ENCODE data around the gene WDR35. TPM values are rescaled to one million over a fixed set of nuclear protein-coding genes. Genes with fewer than 3 reads are reported as not detected.

The WDR35 gene
- polyA plus RNA-seq, 1 experiment, result 9.1 TPM

GRCh38 chr2:19947184-19947940 lies 42.5 kb downstream of the WDR35 start:
- ChIA-PET CTCF (interaction anchor here (0.5 to 1.6 kb wide), 9 partner anchors 8 to 203 kb away, joined by 3 to 9 read pairs (median 3); no protein-coding TSS in a partner anchor), POLR2A (interaction anchor here (1.1 kb wide), 2 partner anchors 92 to 104 kb away, joined by 3 to 4 read pairs; partner anchors contain the start of gene LAPTM4A)
- no peak overlapping the region for H3K27ac ChIP-seq (ENCODE audit: low read depth, low read length)

GRCh38 chr2:19944205-19944845 lies 45.6 kb downstream of the WDR35 start:
- Histone ChIP-seq H3K27me3 (ENCODE audit: control insufficient read depth, insufficient read depth, low read length) (no peaks in the 10 kb centered on the region), H3K27ac (ENCODE audit: low read depth, low read length) (no peak overlapping the region), H3K9me3 (ENCODE audit: control insufficient read depth, insufficient read depth, low read length) (no peaks in the 10 kb centered on the region), H3K4me3 (ENCODE audit: low read depth, low read length) (no peak overlapping the region)
- no peak for DNase-seq (ENCODE audit: low read depth, low spot score)
- POLR2A ChIA-PET, result no interaction called here
- CTCF ChIA-PET, result no interaction called here
- TF ChIP-seq CTCF (IDR thresholded peaks at IDR 0.05; ENCODE audit: low read depth, low read length), result no peak

More at GRCh38 chr2:19947184-19947940, 42.5 kb downstream of the WDR35 start:
- no peaks in the 10 kb centered on the region for H3K9me3 ChIP-seq (ENCODE audit: control insufficient read depth, insufficient read depth, low read length)
- no peak for DNase-seq (ENCODE audit: low read depth, low spot score)
- no peaks in the 10 kb centered on the region for H3K27me3 ChIP-seq (ENCODE audit: control insufficient read depth, insufficient read depth, low read length)
- TF ChIP-seq CTCF (IDR thresholded peaks at IDR 0.05; ENCODE audit: low read depth, low read length), result no peak
- no peak overlapping the region for H3K4me3 ChIP-seq (ENCODE audit: low read depth, low read length)

GRCh38 chr2:19943189-19943588 lies 46.7 kb downstream of the WDR35 start:
- ChIA-PET CTCF (interaction anchor here (1.4 to 2.1 kb wide), 2 partner anchors 13 to 155 kb away, joined by 3 to 8 read pairs; no protein-coding TSS in a partner anchor), POLR2A (no interaction called here)
- no peak overlapping the region for H3K4me3 ChIP-seq (ENCODE audit: low read depth, low read length)
- H3K27me3 ChIP-seq (ENCODE audit: control insufficient read depth, insufficient read depth, low read length), result no peaks in the 10 kb centered on the region
- no peak for DNase-seq (ENCODE audit: low read depth, low spot score)
- TF ChIP-seq CTCF (IDR thresholded peaks at IDR 0.05; ENCODE audit: low read depth, low read length), result no peak
- H3K9me3 ChIP-seq (ENCODE audit: control insufficient read depth, insufficient read depth, low read length), result no peaks in the 10 kb centered on the region
- H3K27ac ChIP-seq (ENCODE audit: low read depth, low read length), result no peak overlapping the region

- Histone ChIP-seq H3K4me3 (ENCODE audit: low read depth, low read length) (no peak overlapping the region), H3K9me3 (ENCODE audit: control insufficient read depth, insufficient read depth, low read length) (no peaks in the 10 kb centered on the region), H3K27me3 (ENCODE audit: control insufficient read depth, insufficient read depth, low read length) (no peaks in the 10 kb centered on the region), H3K27ac (ENCODE audit: low read depth, low read length) (no peak overlapping the region)
- no peak for DNase-seq (ENCODE audit: low read depth, low spot score)
- ChIA-PET POLR2A (interaction anchor here (0.6 kb wide), 1 partner anchor 247 kb away, joined by 3 read pairs; no protein-coding TSS in a partner anchor), CTCF (interaction anchor here (1.4 to 2.1 kb wide), 2 partner anchors 14 to 156 kb away, joined by 3 to 8 read pairs; no protein-coding TSS in a partner anchor)
- TF ChIP-seq CTCF (IDR thresholded peaks at IDR 0.05; ENCODE audit: low read depth, low read length), result no peak
Observed at GRCh38 chr2:19942199-19942598, 47.7 kb downstream of the WDR35 start.

GRCh38 chr2:19937004-19937403 lies 52.9 kb downstream of the WDR35 start:
- H3K4me3 ChIP-seq (ENCODE audit: low read depth, low read length), result no peak overlapping the region
- ChIA-PET CTCF (no interaction called here), POLR2A (no interaction called here)
- DNase-seq (ENCODE audit: low read depth, low spot score), result no peak
- no peaks in the 10 kb centered on the region for H3K27me3 ChIP-seq (ENCODE audit: control insufficient read depth, insufficient read depth, low read length)
- H3K9me3 ChIP-seq (ENCODE audit: control insufficient read depth, insufficient read depth, low read length), result no peaks in the 10 kb centered on the region
- no peak for TF ChIP-seq CTCF (IDR thresholded peaks at IDR 0.05; ENCODE audit: low read depth, low read length)
- no peak overlapping the region for H3K27ac ChIP-seq (ENCODE audit: low read depth, low read length)
